ENCODE measurements around the gene IPO4. TPM values are rescaled to one million over a fixed set of nuclear protein-coding genes. Genes with fewer than 3 reads are reported as not detected.

IPO4 gene
- total RNA-seq, 1 experiment from 2014 or later = 90.3 TPM

GRCh38 chr14:24135834-24136683 lies 52.6 kb downstream of the IPO4 start, which contains the start of gene PSME1:
PSME1 (plus strand) TSS chr14:24136194; CDS start chr14:24136263, 69 bp downstream.

GRCh38 chr14:24130380-24130716 lies 58.3 kb downstream of the IPO4 start, which contains the start of gene FITM1:
FITM1 (plus strand) TSS chr14:24130659; CDS start chr14:24131564, 905 bp downstream.

Other genes with a start within 250 kb of the IPO4 start
- 36.9 to 51.1 TPM (median 48.9 TPM) in 5 replicates for gene DHRS4, start 235.0 kb downstream of the IPO4 start, total RNA-seq (2022; extraction: Qiagen RNA extraction; ENCODE audit: low read depth)
- gene DHRS4L2, start 199.9 kb downstream of the IPO4 start, total RNA-seq (2022; extraction: Qiagen RNA extraction; ENCODE audit: low read depth) = 23.2 to 36.3 TPM (median 32.1 TPM) in 5 replicates
- 0.22 to 0.74 TPM (median 0.60 TPM) in 5 replicates for gene CARMIL3, start 136.8 kb downstream of the IPO4 start, total RNA-seq (2022; extraction: Qiagen RNA extraction; ENCODE audit: low read depth)
- gene CPNE6, start 117.3 kb downstream of the IPO4 start, total RNA-seq (2022; extraction: Qiagen RNA extraction; ENCODE audit: low read depth) = not detected in 5 replicates
- 13.5 to 21.1 TPM (median 19.2 TPM) in 5 replicates for gene PCK2, start 94.5 kb downstream of the IPO4 start, total RNA-seq (2022; extraction: Qiagen RNA extraction; ENCODE audit: low read depth)
- gene DCAF11, start 74.0 kb downstream of the IPO4 start, total RNA-seq (2022; extraction: Qiagen RNA extraction; ENCODE audit: low read depth) = 19.4 to 22.4 TPM (median 21.7 TPM) in 5 replicates
- gene NRL, start 73.9 kb downstream of the IPO4 start, total RNA-seq (2022; extraction: Qiagen RNA extraction; ENCODE audit: low read depth) = 0.53 to 0.97 TPM (median 0.65 TPM) in 5 replicates
- not detected in 5 replicates for gene FITM1, start 58.2 kb downstream of the IPO4 start, total RNA-seq (2022; extraction: Qiagen RNA extraction; ENCODE audit: low read depth)
- 149 to 185 TPM (median 165 TPM) in 5 replicates for gene PSME1, start 52.6 kb downstream of the IPO4 start, total RNA-seq (2022; extraction: Qiagen RNA extraction; ENCODE audit: low read depth)
- gene EMC9, start 47.2 kb downstream of the IPO4 start, total RNA-seq (2022; extraction: Qiagen RNA extraction; ENCODE audit: low read depth) = 37.8 to 64.0 TPM (median 62.7 TPM) in 5 replicates
- 149 to 205 TPM (median 163 TPM) in 5 replicates for gene PSME2, start 42.2 kb downstream of the IPO4 start, total RNA-seq (2022; extraction: Qiagen RNA extraction; ENCODE audit: low read depth)
- 14.7 to 35.4 TPM (median 31.7 TPM) in 5 replicates for gene RNF31, start 41.3 kb downstream of the IPO4 start, total RNA-seq (2022; extraction: Qiagen RNA extraction; ENCODE audit: low read depth)
- gene IRF9, start 27.6 kb downstream of the IPO4 start, total RNA-seq (2022; extraction: Qiagen RNA extraction; ENCODE audit: low read depth) = 15.5 to 24.9 TPM (median 19.7 TPM) in 5 replicates
- 2.6 to 6.5 TPM (median 4.6 TPM) in 5 replicates for gene REC8, start 16.7 kb downstream of the IPO4 start, total RNA-seq (2022; extraction: Qiagen RNA extraction; ENCODE audit: low read depth)
- 48.0 to 74.0 TPM (median 66.9 TPM) in 5 replicates for gene TM9SF1, start 6.6 kb upstream of the IPO4 start, total RNA-seq (2022; extraction: Qiagen RNA extraction; ENCODE audit: low read depth)
- gene TSSK4, start 16.9 kb upstream of the IPO4 start, total RNA-seq (2022; extraction: Qiagen RNA extraction; ENCODE audit: low read depth) = not detected in 5 replicates
- 76.7 to 107 TPM (median 84.4 TPM) in 5 replicates for gene CHMP4A, start 24.7 kb upstream of the IPO4 start, total RNA-seq (2022; extraction: Qiagen RNA extraction; ENCODE audit: low read depth)
- gene MDP1, start 27.2 kb upstream of the IPO4 start, total RNA-seq (2022; extraction: Qiagen RNA extraction; ENCODE audit: low read depth) = 22.6 to 33.8 TPM (median 29.9 TPM) in 5 replicates
- gene NEDD8, start 43.6 kb upstream of the IPO4 start, total RNA-seq (2022; extraction: Qiagen RNA extraction; ENCODE audit: low read depth) = 456 to 538 TPM (median 471 TPM) in 5 replicates
- 53.6 to 67.0 TPM (median 57.2 TPM) in 5 replicates for gene GMPR2, start 44.1 kb upstream of the IPO4 start, total RNA-seq (2022; extraction: Qiagen RNA extraction; ENCODE audit: low read depth)
- gene TINF2, start 53.8 kb upstream of the IPO4 start, total RNA-seq (2022; extraction: Qiagen RNA extraction; ENCODE audit: low read depth) = 31.9 to 41.7 TPM (median 36.3 TPM) in 5 replicates
- 0.72 to 1.3 TPM (median 0.74 TPM) in 5 replicates for gene TGM1, start 74.4 kb upstream of the IPO4 start, total RNA-seq (2022; extraction: Qiagen RNA extraction; ENCODE audit: low read depth)
- gene RABGGTA, start 82.8 kb upstream of the IPO4 start, total RNA-seq (2022; extraction: Qiagen RNA extraction; ENCODE audit: low read depth) = 13.7 to 19.6 TPM (median 18.4 TPM) in 5 replicates
- gene DHRS1, start 111.0 kb upstream of the IPO4 start, total RNA-seq (2022; extraction: Qiagen RNA extraction; ENCODE audit: low read depth) = 9.5 to 15.2 TPM (median 13.7 TPM) in 5 replicates
- 11.6 to 19.3 TPM (median 18.7 TPM) in 5 replicates for gene NOP9, start 111.0 kb upstream of the IPO4 start, total RNA-seq (2022; extraction: Qiagen RNA extraction; ENCODE audit: low read depth)
- 0.12 to 0.21 TPM (median 0.18 TPM) in 4 of 5 replicates, not detected in the other for gene CIDEB, start 119.2 kb upstream of the IPO4 start, total RNA-seq (2022; extraction: Qiagen RNA extraction; ENCODE audit: low read depth)
- gene LTB4R2, start 121.3 kb upstream of the IPO4 start, total RNA-seq (2022; extraction: Qiagen RNA extraction; ENCODE audit: low read depth) = 2.0 to 6.3 TPM (median 5.6 TPM) in 5 replicates
- 3.2 to 6.8 TPM (median 5.9 TPM) in 5 replicates for gene LTB4R, start 122.7 kb upstream of the IPO4 start, total RNA-seq (2022; extraction: Qiagen RNA extraction; ENCODE audit: low read depth)
- 0.21 TPM in 1 of 5 replicates, not detected in the others for gene ADCY4, start 146.3 kb upstream of the IPO4 start, total RNA-seq (2022; extraction: Qiagen RNA extraction; ENCODE audit: low read depth)
- not detected in 5 replicates for gene RIPK3, start 151.2 kb upstream of the IPO4 start, total RNA-seq (2022; extraction: Qiagen RNA extraction; ENCODE audit: low read depth)
- 0.15 to 0.36 TPM (median 0.25 TPM) in 4 of 5 replicates, not detected in the other for gene NFATC4, start 179.4 kb upstream of the IPO4 start, total RNA-seq (2022; extraction: Qiagen RNA extraction; ENCODE audit: low read depth)
- gene NYNRIN, start 210.2 kb upstream of the IPO4 start, total RNA-seq (2022; extraction: Qiagen RNA extraction; ENCODE audit: low read depth) = 0.25 to 0.57 TPM (median 0.27 TPM) in 5 replicates
- gene CBLN3, start 240.9 kb upstream of the IPO4 start, total RNA-seq (2022; extraction: Qiagen RNA extraction; ENCODE audit: low read depth) = 0.59 to 2.1 TPM (median 1.1 TPM) in 5 replicates
- 19.8 to 31.7 TPM (median 27.3 TPM) in 5 replicates for gene KHNYN, start 241.1 kb upstream of the IPO4 start, total RNA-seq (2022; extraction: Qiagen RNA extraction; ENCODE audit: low read depth)